ENCODE results near the gene ING5. TPM values are rescaled to one million over a fixed set of nuclear protein-coding genes. Genes with fewer than 3 reads are reported as not detected.
A peak's percentile ranks its signal among the peaks of the same experiment; 100 is the strongest.

ING5 gene
- total and polyA plus RNA-seq, 9 donors, result 21.0 to 29.4 (median 24.9) TPM

- Histone ChIP-seq H3K27me3 (ENCODE audit: control insufficient read depth, insufficient read depth, low read length) (peaks cover 11% of the 10 kb centered on the region), H3K4me1 (ENCODE audit: control insufficient read depth, insufficient read depth, low read length) (peaks cover 20% of the 10 kb centered on the region), H3K36me3 (ENCODE audit: control insufficient read depth, insufficient read depth, low read length) (no peaks in the 10 kb centered on the region), H3K27ac (ENCODE audit: low read length) (no peak overlapping the region), H3K4me3 (ENCODE audit: low read length) (no peak overlapping the region), H3K9me3 (replicated peaks; ENCODE audit: control insufficient read depth, low read depth, low read length) (no peaks in the 10 kb centered on the region)
- 79% methylated on average over 11 of the region's 11 CpGs for WGBS (ENCODE audit: insufficient coverage)
- no peak for DNase-seq
These were observed 67.0 kb downstream of the ING5 start for GRCh38 chr2:241768850-241769249.

- 82% methylated on average over 12 of the region's 13 CpGs for WGBS (ENCODE audit: insufficient coverage)
These were observed 68.0 kb downstream of the ING5 start for GRCh38 chr2:241769819-241770184.

GRCh38 chr2:241770185-241770935 is 68.5 kb downstream of the ING5 start:
- 57% methylated on average over 19 of the region's 27 CpGs for WGBS (ENCODE audit: insufficient coverage)
- Histone ChIP-seq H3K27ac (ENCODE audit: low read length) (no peak overlapping the region), H3K27me3 (ENCODE audit: control insufficient read depth, insufficient read depth, low read length) (peaks cover 14% of the 10 kb centered on the region), H3K9me3 (replicated peaks; ENCODE audit: control insufficient read depth, low read depth, low read length) (no peaks in the 10 kb centered on the region), H3K4me1 (ENCODE audit: control insufficient read depth, insufficient read depth, low read length) (peaks cover 25% of the 10 kb centered on the region), H3K4me3 (ENCODE audit: low read length) (no peak overlapping the region), H3K36me3 (ENCODE audit: control insufficient read depth, insufficient read depth, low read length) (no peaks in the 10 kb centered on the region)
- DNase-seq, result no peak

More at GRCh38 chr2:241769819-241770184, 68.0 kb downstream of the ING5 start:
- no peak for DNase-seq
- Histone ChIP-seq H3K9me3 (replicated peaks; ENCODE audit: control insufficient read depth, low read depth, low read length) (no peaks in the 10 kb centered on the region), H3K36me3 (ENCODE audit: control insufficient read depth, insufficient read depth, low read length) (no peaks in the 10 kb centered on the region), H3K27ac (ENCODE audit: low read length) (no peak overlapping the region), H3K27me3 (ENCODE audit: control insufficient read depth, insufficient read depth, low read length) (peaks cover 13% of the 10 kb centered on the region), H3K4me3 (ENCODE audit: low read length) (no peak overlapping the region), H3K4me1 (ENCODE audit: control insufficient read depth, insufficient read depth, low read length) (peaks cover 22% of the 10 kb centered on the region)

- Histone ChIP-seq H3K36me3 (ENCODE audit: control insufficient read depth, insufficient read depth, low read length) (no peaks in the 10 kb centered on the region), H3K27ac (ENCODE audit: low read length) (no peak overlapping the region), H3K4me1 (ENCODE audit: control insufficient read depth, insufficient read depth, low read length) (peaks cover 29% of the 10 kb centered on the region), H3K27me3 (ENCODE audit: control insufficient read depth, insufficient read depth, low read length) (peaks cover 16% of the 10 kb centered on the region), H3K9me3 (replicated peaks; ENCODE audit: control insufficient read depth, low read depth, low read length) (no peaks in the 10 kb centered on the region), H3K4me3 (ENCODE audit: low read length) (no peak overlapping the region)
- DNase-seq, result no peak
- WGBS (ENCODE audit: insufficient coverage), result 84% methylated on average over 12 of the region's 12 CpGs
These were observed 69.1 kb downstream of the ING5 start for GRCh38 chr2:241770936-241771285.

GRCh38 chr2:241771286-241772062 is 69.6 kb downstream of the ING5 start:
- H3K4me1 ChIP-seq (ENCODE audit: control insufficient read depth, insufficient read depth, low read length), result peaks cover 29% of the 10 kb centered on the region
- peak; percentile 53 for DNase-seq
- WGBS (ENCODE audit: insufficient coverage), result 38% methylated on average over 30 of the region's 38 CpGs
- H3K27me3 ChIP-seq (ENCODE audit: control insufficient read depth, insufficient read depth, low read length), result peaks cover 16% of the 10 kb centered on the region
- H3K4me3 ChIP-seq (ENCODE audit: low read length), result no peak overlapping the region
- H3K36me3 ChIP-seq (ENCODE audit: control insufficient read depth, insufficient read depth, low read length), result no peaks in the 10 kb centered on the region
- H3K27ac ChIP-seq (ENCODE audit: low read length), result no peak overlapping the region
- no peaks in the 10 kb centered on the region for H3K9me3 ChIP-seq (replicated peaks; ENCODE audit: control insufficient read depth, low read depth, low read length)

GRCh38 chr2:241772063-241772499 is 70.2 kb downstream of the ING5 start:
- Histone ChIP-seq H3K4me3 (ENCODE audit: low read length) (no peak overlapping the region), H3K4me1 (ENCODE audit: control insufficient read depth, insufficient read depth, low read length) (peaks cover 29% of the 10 kb centered on the region), H3K9me3 (replicated peaks; ENCODE audit: control insufficient read depth, low read depth, low read length) (no peaks in the 10 kb centered on the region), H3K36me3 (ENCODE audit: control insufficient read depth, insufficient read depth, low read length) (no peaks in the 10 kb centered on the region), H3K27ac (ENCODE audit: low read length) (no peak overlapping the region), H3K27me3 (ENCODE audit: control insufficient read depth, insufficient read depth, low read length) (peaks cover 16% of the 10 kb centered on the region)
- DNase-seq, result no peak
- 13% methylated on average over 2 of the region's 9 CpGs for WGBS (ENCODE audit: insufficient coverage)

- no peaks in the 10 kb centered on the region for H3K9me3 ChIP-seq (replicated peaks; ENCODE audit: control insufficient read depth, low read depth, low read length)
- WGBS (ENCODE audit: insufficient coverage), result 71% methylated on average over 24 of the region's 29 CpGs
- H3K4me3 ChIP-seq (ENCODE audit: low read length), result no peak overlapping the region
- no peaks in the 10 kb centered on the region for H3K36me3 ChIP-seq (ENCODE audit: control insufficient read depth, insufficient read depth, low read length)
- DNase-seq, result no peak
- peaks cover 16% of the 10 kb centered on the region for H3K27me3 ChIP-seq (ENCODE audit: control insufficient read depth, insufficient read depth, low read length)
- H3K4me1 ChIP-seq (ENCODE audit: control insufficient read depth, insufficient read depth, low read length), result peaks cover 29% of the 10 kb centered on the region
- H3K27ac ChIP-seq (ENCODE audit: low read length), result no peak overlapping the region
These were observed 71.9 kb downstream of the ING5 start for GRCh38 chr2:241773511-241774418.

- Histone ChIP-seq H3K4me3 (ENCODE audit: low read length) (no peak overlapping the region), H3K36me3 (ENCODE audit: control insufficient read depth, insufficient read depth, low read length) (no peaks in the 10 kb centered on the region), H3K9me3 (replicated peaks; ENCODE audit: control insufficient read depth, low read depth, low read length) (no peaks in the 10 kb centered on the region), H3K27me3 (ENCODE audit: control insufficient read depth, insufficient read depth, low read length) (peaks cover 16% of the 10 kb centered on the region), H3K4me1 (ENCODE audit: control insufficient read depth, insufficient read depth, low read length) (peaks cover 29% of the 10 kb centered on the region), H3K27ac (ENCODE audit: low read length) (no peak overlapping the region)
- WGBS (ENCODE audit: insufficient coverage), result 58% methylated on average over 36 of the region's 40 CpGs
- DNase-seq, result no peak
These were observed 72.8 kb downstream of the ING5 start for GRCh38 chr2:241774419-241775222.
